ENCODE measurements around the gene C15orf39.
A peak's percentile ranks its signal among the peaks of the same experiment; 100 is the strongest.

Gene C15orf39

DNA sequence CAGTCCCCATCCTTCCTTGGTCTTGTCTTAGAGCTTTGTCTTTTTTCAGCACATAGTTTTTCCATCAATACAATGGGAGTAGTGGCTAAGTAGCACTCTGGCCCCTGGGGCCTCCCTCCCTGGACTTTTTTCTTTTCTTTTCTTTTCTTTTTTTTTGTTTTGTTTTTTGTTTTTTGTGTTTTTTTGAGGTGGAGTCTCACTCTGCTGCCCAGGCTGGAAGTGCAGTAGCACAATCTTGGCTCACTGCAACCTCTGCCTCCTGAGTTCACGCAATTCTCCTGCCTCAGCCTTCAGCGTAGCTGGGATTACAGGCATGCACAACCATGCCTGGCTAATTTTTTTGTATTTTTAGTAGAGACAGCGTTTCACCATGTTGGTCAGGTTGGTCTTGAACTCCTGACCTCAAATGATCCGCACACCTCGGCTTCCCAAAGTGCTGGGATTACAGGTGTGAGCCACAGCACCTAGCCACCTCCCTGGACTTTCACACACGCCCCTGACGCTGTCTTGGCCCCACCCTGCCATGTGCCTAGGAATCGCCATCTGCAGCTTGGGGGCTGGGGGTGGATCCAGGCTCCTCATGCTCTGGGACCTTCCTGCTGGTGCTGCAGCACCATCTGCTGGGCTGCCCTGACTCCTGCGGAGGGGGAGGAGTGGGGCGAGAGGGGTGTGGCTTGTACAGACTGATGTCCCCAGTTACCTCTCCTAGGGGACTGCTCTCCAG lies 2.8 kb downstream of the C15orf39 start (continued):
- TF ChIP-seq ZNF529 (tag by site-specific recombination; IDR thresholded peaks at IDR 0.05; ENCODE audit: insufficient replicate concordance) (no peak), KLF9 (tag by site-specific recombination; IDR thresholded peaks at IDR 0.05; ENCODE audit: low read depth) (peak; percentile 97), ZNF626 (tag by site-specific recombination; IDR thresholded peaks at IDR 0.05) (no peak), ZNF121 (tag by site-specific recombination; IDR thresholded peaks at IDR 0.05) (peak; percentile 96), ZNF777 (tag by site-specific recombination; IDR thresholded peaks at IDR 0.05; ENCODE audit: borderline replicate concordance) (no peak), ZSCAN30 (tag by site-specific recombination; IDR thresholded peaks at IDR 0.05) (peak; percentile 93), ZNF629 (tag by site-specific recombination; IDR thresholded peaks at IDR 0.05) (peak; percentile 60), ZNF830 (tag by site-specific recombination; IDR thresholded peaks at IDR 0.05; ENCODE audit: low read depth) (no peak), ZNF341 (tag by site-specific recombination; IDR thresholded peaks at IDR 0.05; ENCODE audit: low read depth) (no peak; the same call in 1 of the 2 replicates), INSM2 (tag by site-specific recombination; IDR thresholded peaks at IDR 0.05) (0 out of 2 replicates have a peak, but pooled peaks have one; percentile 37), ZFHX2 (tag by site-specific recombination; conservative IDR thresholded peaks at IDR 0.05) (peak; percentile 66), PATZ1 (tag by site-specific recombination; IDR thresholded peaks at IDR 0.05) (peak; percentile 99), ZNF600 (tag by site-specific recombination; IDR thresholded peaks at IDR 0.05) (peak; percentile 91), ZNF174 (tag by site-specific recombination; IDR thresholded peaks at IDR 0.05) (no peak), ZBTB8A (tag by site-specific recombination; IDR thresholded peaks at IDR 0.05) (0 out of 2 replicates have a peak, but pooled peaks have one; percentile 32), ZNF169 (tag by site-specific recombination; IDR thresholded peaks at IDR 0.05) (no peak), ZNF16 (tag by site-specific recombination; IDR thresholded peaks at IDR 0.05; ENCODE audit: low read depth) (0 out of 2 replicates have a peak, but pooled peaks have one; percentile 21), ZNF433 (tag by site-specific recombination; IDR thresholded peaks at IDR 0.05; ENCODE audit: low read depth) (no peak), EGR2 (tag by site-specific recombination; IDR thresholded peaks at IDR 0.05; ENCODE audit: low read depth) (peak; percentile 55), ZXDB (tag by site-specific recombination; IDR thresholded peaks at IDR 0.05) (peak; percentile 72; the same call in 1 of the 2 replicates), ZNF391 (tag by site-specific recombination; IDR thresholded peaks at IDR 0.05; ENCODE audit: borderline replicate concordance, low read depth) (peak; percentile 65; the same call in 1 of the 2 replicates)
- TF ChIP-seq, protein P1, sequence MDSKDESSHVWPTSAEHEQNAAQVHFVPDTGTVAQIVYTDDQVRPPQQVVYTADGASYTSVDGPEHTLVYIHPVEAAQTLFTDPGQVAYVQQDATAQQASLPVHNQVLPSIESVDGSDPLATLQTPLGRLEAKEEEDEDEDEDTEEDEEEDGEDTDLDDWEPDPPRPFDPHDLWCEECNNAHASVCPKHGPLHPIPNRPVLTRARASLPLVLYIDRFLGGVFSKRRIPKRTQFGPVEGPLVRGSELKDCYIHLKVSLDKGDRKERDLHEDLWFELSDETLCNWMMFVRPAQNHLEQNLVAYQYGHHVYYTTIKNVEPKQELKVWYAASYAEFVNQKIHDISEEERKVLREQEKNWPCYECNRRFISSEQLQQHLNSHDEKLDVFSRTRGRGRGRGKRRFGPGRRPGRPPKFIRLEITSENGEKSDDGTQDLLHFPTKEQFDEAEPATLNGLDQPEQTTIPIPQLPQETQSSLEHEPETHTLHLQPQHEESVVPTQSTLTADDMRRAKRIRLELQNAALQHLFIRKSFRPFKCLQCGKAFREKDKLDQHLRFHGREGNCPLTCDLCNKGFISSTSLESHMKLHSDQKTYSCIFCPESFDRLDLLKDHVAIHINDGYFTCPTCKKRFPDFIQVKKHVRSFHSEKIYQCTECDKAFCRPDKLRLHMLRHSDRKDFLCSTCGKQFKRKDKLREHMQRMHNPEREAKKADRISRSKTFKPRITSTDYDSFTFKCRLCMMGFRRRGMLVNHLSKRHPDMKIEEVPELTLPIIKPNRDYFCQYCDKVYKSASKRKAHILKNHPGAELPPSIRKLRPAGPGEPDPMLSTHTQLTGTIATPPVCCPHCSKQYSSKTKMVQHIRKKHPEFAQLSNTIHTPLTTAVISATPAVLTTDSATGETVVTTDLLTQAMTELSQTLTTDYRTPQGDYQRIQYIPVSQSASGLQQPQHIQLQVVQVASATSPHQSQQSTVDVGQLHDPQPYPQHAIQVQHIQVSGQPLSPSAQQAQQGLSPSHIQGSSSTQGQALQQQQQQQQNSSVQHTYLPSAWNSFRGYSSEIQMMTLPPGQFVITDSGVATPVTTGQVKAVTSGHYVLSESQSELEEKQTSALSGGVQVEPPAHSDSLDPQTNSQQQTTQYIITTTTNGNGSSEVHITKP (tag by site-specific recombination; IDR thresholded peaks at IDR 0.05) = peak; percentile 92
- TF ChIP-seq, protein P2, sequence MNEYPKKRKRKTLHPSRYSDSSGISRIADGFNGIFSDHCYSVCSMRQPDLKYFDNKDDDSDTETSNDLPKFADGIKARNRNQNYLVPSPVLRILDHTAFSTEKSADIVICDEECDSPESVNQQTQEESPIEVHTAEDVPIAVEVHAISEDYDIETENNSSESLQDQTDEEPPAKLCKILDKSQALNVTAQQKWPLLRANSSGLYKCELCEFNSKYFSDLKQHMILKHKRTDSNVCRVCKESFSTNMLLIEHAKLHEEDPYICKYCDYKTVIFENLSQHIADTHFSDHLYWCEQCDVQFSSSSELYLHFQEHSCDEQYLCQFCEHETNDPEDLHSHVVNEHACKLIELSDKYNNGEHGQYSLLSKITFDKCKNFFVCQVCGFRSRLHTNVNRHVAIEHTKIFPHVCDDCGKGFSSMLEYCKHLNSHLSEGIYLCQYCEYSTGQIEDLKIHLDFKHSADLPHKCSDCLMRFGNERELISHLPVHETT (tag by site-specific recombination; IDR thresholded peaks at IDR 0.05) = peak; percentile 40; the same call in 1 of the 2 replicates
- TF ChIP-seq, protein P3, sequence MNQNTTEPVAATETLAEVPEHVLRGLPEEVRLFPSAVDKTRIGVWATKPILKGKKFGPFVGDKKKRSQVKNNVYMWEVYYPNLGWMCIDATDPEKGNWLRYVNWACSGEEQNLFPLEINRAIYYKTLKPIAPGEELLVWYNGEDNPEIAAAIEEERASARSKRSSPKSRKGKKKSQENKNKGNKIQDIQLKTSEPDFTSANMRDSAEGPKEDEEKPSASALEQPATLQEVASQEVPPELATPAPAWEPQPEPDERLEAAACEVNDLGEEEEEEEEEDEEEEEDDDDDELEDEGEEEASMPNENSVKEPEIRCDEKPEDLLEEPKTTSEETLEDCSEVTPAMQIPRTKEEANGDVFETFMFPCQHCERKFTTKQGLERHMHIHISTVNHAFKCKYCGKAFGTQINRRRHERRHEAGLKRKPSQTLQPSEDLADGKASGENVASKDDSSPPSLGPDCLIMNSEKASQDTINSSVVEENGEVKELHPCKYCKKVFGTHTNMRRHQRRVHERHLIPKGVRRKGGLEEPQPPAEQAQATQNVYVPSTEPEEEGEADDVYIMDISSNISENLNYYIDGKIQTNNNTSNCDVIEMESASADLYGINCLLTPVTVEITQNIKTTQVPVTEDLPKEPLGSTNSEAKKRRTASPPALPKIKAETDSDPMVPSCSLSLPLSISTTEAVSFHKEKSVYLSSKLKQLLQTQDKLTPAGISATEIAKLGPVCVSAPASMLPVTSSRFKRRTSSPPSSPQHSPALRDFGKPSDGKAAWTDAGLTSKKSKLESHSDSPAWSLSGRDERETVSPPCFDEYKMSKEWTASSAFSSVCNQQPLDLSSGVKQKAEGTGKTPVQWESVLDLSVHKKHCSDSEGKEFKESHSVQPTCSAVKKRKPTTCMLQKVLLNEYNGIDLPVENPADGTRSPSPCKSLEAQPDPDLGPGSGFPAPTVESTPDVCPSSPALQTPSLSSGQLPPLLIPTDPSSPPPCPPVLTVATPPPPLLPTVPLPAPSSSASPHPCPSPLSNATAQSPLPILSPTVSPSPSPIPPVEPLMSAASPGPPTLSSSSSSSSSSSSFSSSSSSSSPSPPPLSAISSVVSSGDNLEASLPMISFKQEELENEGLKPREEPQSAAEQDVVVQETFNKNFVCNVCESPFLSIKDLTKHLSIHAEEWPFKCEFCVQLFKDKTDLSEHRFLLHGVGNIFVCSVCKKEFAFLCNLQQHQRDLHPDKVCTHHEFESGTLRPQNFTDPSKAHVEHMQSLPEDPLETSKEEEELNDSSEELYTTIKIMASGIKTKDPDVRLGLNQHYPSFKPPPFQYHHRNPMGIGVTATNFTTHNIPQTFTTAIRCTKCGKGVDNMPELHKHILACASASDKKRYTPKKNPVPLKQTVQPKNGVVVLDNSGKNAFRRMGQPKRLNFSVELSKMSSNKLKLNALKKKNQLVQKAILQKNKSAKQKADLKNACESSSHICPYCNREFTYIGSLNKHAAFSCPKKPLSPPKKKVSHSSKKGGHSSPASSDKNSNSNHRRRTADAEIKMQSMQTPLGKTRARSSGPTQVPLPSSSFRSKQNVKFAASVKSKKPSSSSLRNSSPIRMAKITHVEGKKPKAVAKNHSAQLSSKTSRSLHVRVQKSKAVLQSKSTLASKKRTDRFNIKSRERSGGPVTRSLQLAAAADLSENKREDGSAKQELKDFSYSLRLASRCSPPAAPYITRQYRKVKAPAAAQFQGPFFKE (tag by site-specific recombination; IDR thresholded peaks at IDR 0.05; ENCODE audit: borderline replicate concordance) = no peak

All from HEK293 (cell line).